ENCODE data around the gene RPL10.

RPL10 gene

DNA sequence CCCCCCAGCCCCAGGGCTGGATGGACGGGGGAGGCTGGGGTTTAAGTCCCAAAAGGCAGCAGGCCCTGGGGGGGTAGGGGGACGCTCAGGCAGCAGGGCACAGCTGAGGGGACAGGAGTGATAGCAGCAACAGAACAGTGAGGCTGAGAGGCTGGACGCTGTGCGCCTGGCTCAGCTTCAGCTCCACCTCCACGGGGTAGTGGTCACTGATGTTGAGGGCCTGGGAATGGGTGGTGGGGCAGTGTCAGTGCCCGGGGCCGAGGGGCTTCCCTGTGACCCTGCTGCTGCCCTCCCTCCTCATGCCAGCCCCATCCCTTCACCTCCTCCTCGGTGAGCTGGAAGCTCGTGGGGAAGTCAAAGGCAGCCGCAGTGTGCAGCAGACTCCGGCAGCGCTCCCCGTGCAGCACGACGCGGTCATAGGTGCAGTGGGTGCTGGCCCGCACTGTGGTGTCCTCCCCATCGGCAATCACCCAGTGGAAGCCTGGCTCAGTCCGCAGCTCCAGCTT lies 4.5 kb downstream of the RPL10 start:
- Histone ChIP-seq H3K9me3 (no peaks in the 10 kb centered on the region), H3K27me3 (0 out of 2 replicates have a peak, but pooled peaks cover 2% of the 10 kb centered on the region), H3K36me3 (peaks cover 33% of the 10 kb centered on the region), H3K4me3 (ENCODE audit: low read depth, low read length) (no peak overlapping the region), H3K4me1 (no peaks in the 10 kb centered on the region)
- DNase-seq = no peak
- TF ChIP-seq, protein P1, sequence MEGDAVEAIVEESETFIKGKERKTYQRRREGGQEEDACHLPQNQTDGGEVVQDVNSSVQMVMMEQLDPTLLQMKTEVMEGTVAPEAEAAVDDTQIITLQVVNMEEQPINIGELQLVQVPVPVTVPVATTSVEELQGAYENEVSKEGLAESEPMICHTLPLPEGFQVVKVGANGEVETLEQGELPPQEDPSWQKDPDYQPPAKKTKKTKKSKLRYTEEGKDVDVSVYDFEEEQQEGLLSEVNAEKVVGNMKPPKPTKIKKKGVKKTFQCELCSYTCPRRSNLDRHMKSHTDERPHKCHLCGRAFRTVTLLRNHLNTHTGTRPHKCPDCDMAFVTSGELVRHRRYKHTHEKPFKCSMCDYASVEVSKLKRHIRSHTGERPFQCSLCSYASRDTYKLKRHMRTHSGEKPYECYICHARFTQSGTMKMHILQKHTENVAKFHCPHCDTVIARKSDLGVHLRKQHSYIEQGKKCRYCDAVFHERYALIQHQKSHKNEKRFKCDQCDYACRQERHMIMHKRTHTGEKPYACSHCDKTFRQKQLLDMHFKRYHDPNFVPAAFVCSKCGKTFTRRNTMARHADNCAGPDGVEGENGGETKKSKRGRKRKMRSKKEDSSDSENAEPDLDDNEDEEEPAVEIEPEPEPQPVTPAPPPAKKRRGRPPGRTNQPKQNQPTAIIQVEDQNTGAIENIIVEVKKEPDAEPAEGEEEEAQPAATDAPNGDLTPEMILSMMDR (IDR thresholded peaks at IDR 0.05; ENCODE audit: low read depth, low read length) = no peak

DNA sequence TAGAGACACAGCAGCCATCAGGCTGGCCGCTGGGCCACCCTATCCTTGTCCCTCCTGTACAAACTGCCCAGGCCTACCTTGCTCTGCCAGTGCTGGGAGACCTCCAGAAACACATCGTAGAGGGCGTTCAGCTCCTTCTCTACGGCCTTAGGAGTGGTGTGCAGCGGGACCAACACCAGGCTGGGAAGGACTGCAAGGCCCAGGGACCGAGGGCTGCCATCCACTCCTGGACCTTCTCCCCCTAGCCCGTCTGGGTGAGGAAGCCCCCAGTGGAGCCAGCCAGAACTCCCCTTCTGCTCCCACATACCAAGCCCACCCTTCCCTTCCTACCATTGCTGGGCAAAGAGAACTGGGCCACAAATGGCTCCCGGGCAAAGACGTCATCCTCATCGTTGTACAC lies 5.0 kb downstream of the RPL10 start:
- 0 out of 2 replicates have a peak, but pooled peaks cover 2% of the 10 kb centered on the region for H3K27me3 ChIP-seq
- TF ChIP-seq, protein P1 (IDR thresholded peaks at IDR 0.05; ENCODE audit: low read depth, low read length) = no peak
- no peak for DNase-seq
- H3K4me3 ChIP-seq (ENCODE audit: low read depth, low read length) = no peak overlapping the region
- no peaks in the 10 kb centered on the region for H3K9me3 ChIP-seq
- H3K36me3 ChIP-seq = peaks cover 33% of the 10 kb centered on the region
- no peaks in the 10 kb centered on the region for H3K4me1 ChIP-seq

DNA sequence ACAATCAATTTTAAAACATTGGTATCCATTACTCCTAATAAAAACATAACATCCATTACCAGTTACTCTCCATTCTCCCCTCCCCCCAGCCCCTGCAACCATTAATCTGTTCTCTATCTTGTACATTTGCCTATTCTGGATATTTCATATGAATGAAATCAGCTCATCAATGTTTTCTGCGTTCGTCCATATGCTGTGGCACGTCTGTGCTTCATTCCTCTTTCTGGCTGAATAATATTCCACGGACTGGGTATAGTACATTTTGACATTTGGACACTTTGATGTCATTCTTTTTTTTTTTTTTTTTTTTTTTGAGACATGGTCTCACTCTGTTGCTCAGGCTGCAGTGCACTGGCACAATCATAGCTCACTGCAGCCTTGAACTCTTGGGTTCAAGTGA lies 5.7 kb downstream of the RPL10 start:
- no peak overlapping the region for H3K4me3 ChIP-seq (ENCODE audit: low read depth, low read length)
- H3K36me3 ChIP-seq = peaks cover 27% of the 10 kb centered on the region
- no peak for DNase-seq
- no peaks in the 10 kb centered on the region for H3K9me3 ChIP-seq
- TF ChIP-seq, protein P1 (IDR thresholded peaks at IDR 0.05; ENCODE audit: low read depth, low read length) = no peak
- 0 out of 2 replicates have a peak, but pooled peaks cover 2% of the 10 kb centered on the region for H3K27me3 ChIP-seq
- H3K4me1 ChIP-seq = no peaks in the 10 kb centered on the region

DNA sequence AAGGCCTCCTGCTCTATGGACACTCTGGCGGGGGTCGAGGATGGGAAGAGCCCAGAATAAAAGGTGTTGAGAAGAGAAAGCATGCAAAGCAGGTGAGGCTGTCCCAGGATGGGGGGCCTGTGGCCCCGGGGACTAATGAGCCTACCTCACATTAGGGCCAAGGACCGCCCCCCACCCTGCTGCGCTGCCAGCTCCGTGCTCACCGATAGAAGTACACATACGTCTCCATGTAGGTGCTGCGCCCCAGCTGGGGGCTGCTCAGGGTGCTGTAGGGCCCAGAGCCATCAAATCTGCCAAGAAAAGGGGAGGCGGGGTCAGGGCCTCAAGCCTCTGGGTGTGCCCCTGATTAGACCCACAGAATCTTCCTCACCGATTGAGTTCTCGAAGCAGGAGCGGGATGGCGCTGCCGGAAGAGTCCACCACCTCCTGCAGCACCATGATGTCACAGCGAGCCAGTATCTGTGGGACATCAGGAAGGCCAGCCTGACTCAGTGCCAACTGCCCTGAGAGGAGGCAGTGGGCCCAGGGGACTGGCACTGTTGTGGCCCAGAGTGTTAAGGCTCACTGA lies 6.5 kb downstream of the RPL10 start:
- 0 out of 2 replicates have a peak, but pooled peaks cover 2% of the 10 kb centered on the region for H3K27me3 ChIP-seq
- H3K9me3 ChIP-seq = no peaks in the 10 kb centered on the region
- H3K36me3 ChIP-seq = peaks cover 19% of the 10 kb centered on the region
- no peaks in the 10 kb centered on the region for H3K4me1 ChIP-seq
- no peak overlapping the region for H3K4me3 ChIP-seq (ENCODE audit: low read depth, low read length)
- TF ChIP-seq, protein P1 (IDR thresholded peaks at IDR 0.05; ENCODE audit: low read depth, low read length) = no peak
- no peak for DNase-seq

DNA sequence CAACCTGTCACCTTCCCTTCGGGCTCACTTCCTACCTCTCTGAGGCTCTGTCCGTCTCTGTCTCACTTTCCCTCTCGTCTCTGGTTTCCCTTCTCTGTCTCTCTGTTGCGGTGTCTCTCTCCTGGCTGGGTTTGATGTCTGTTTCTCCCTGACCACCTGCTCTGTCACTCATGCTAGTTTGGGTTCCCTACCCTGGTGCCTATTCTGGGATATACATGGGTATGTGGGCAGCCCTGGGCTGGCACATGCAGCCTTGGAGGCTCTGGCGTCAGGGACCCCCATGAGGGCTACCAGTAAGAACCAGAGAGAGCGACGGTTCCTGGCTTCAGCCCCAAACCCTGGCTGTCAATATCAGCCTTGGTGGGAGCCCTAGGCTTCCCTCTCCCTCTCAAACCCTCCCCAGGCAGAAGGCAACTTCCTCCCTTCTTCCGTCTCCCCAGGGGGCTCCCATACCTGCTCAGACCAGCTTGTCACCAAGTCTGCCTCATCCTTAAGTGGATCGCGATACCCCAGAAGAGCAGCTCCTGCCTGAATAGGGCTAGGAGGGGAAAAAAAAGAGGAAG lies 10.6 kb downstream of the RPL10 start:
- Histone ChIP-seq H3K4me1 (no peaks in the 10 kb centered on the region; the same call in 1 of the 2 replicates), H3K36me3 (no peaks in the 10 kb centered on the region), H3K9me3 (no peaks in the 10 kb centered on the region), H3K4me3 (ENCODE audit: low read depth, low read length) (peak overlapping the region; percentile 22), H3K27me3 (no peaks in the 10 kb centered on the region)
- DNase-seq = no peak
- TF ChIP-seq, protein P1 (IDR thresholded peaks at IDR 0.05; ENCODE audit: low read depth, low read length) = no peak

DNA sequence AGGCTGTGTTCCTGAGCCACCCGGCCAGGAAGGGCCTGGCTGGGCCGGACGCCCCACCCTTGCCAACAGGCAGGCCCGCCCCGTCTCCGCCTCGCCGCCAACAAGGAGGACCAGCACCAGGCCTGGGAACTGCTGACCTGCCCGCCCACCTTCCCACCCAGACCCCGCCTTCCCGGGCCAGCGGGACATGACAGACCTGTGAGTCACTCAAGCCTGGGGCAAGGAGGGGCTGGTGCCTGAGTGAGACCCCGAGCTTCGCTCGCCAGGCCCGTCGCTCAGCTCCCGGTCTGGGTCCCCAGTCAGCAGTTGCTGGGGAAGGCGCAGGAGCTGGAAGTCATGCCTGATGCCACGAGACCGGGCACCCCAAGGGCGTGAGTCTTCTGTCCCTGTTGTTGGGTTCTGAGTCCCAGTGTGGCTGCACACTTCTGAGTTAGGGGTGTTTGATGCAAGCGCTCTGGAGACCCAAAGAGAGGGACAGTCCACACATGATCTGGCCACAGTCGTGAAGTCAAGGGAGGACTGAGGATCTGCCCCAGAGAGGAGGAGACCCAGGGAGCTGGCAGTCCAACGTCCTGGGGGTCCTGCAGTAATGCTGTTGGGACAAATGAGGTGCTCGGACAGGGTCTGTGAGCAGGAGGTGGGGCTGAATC lies 11.2 kb downstream of the RPL10 start, which contains the start of gene DNASE1L1:
Gene DNASE1L1 (minus strand): TSS at position 33 of the 650 bp plus-strand sequence. CDS start 3,686 bp downstream, outside the sequence.
- DNase-seq = peak; percentile 94
- Histone ChIP-seq H3K4me3 (ENCODE audit: low read depth, low read length) (peak within 1 kb of the TSS; percentile 22), H3K9me3 (no peaks in the 10 kb centered on the region), H3K36me3 (no peaks in the 10 kb centered on the region), H3K27me3 (no peaks in the 10 kb centered on the region), H3K4me1 (no peaks in the 10 kb centered on the region; the same call in 1 of the 2 replicates)
- TF ChIP-seq, protein P1 (IDR thresholded peaks at IDR 0.05; ENCODE audit: low read depth, low read length) = no peak
